Measurements from ENCODE around the gene NRM. TPM values are rescaled to one million over a fixed set of nuclear protein-coding genes. Genes with fewer than 3 reads are reported as not detected.

Gene NRM
- total and polyA plus RNA-seq, 2 experiments from 2014 or later, result 7.2 to 21.0 TPM

GRCh38 chr6:30688569-30688968 lies 2.2 kb downstream of the NRM start:
- Histone ChIP-seq H3K9me2 (replicated peaks; ENCODE audit: insufficient read depth) (no peaks in the 10 kb centered on the region), H3K27me3 (no peaks in the 10 kb centered on the region), H3K4me3 (no peak overlapping the region), H3K9me3 (ENCODE audit: low read depth) (no peaks in the 10 kb centered on the region), H2AFZ (no peak overlapping the region), H3K79me2 (peaks cover 46% of the 10 kb centered on the region), H3K4me2 (peak overlapping the region; percentile 93), H3K27ac (peak overlapping the region; percentile 98), H3K36me3 (replicated peaks; ENCODE audit: insufficient read depth, low read depth) (no peaks in the 10 kb centered on the region), H3K4me1 (ENCODE audit: insufficient read depth) (peaks cover 28% of the 10 kb centered on the region), H4K20me1 (ENCODE audit: insufficient read depth, poor library complexity, severe bottlenecking) (peaks cover 4% of the 10 kb centered on the region)
- no peak for DNase-seq (ENCODE audit: low spot score)
- no peak for TF ChIP-seq EZH2 (IDR thresholded peaks at IDR 0.05; ENCODE audit: borderline replicate concordance)
- no peak for TF ChIP-seq CTCF (IDR thresholded peaks at IDR 0.05; ENCODE audit: poor library complexity)
- WGBS (ENCODE audit: low lambda C conversion rate, missing lambda C conversion rate), result 94% methylated on average over 9 of the region's 9 CpGs

- peaks cover 35% of the 10 kb centered on the region for H3K4me1 ChIP-seq (ENCODE audit: insufficient read depth)
- H3K4me2 ChIP-seq, result peak overlapping the region; percentile 93
- peak overlapping the region; percentile 86 for H2AFZ ChIP-seq
- no peaks in the 10 kb centered on the region for H3K9me2 ChIP-seq (replicated peaks; ENCODE audit: insufficient read depth)
- peak; percentile 63 for DNase-seq (ENCODE audit: low spot score)
- peaks cover 4% of the 10 kb centered on the region for H4K20me1 ChIP-seq (ENCODE audit: insufficient read depth, poor library complexity, severe bottlenecking)
- no peaks in the 10 kb centered on the region for H3K9me3 ChIP-seq (ENCODE audit: low read depth)
- peak overlapping the region; percentile 94 for H3K4me3 ChIP-seq
- 30% methylated on average over 16 of the region's 22 CpGs for WGBS (ENCODE audit: low lambda C conversion rate, missing lambda C conversion rate)
- H3K27me3 ChIP-seq, result no peaks in the 10 kb centered on the region
- peak; percentile 22 for TF ChIP-seq CTCF (IDR thresholded peaks at IDR 0.05; ENCODE audit: poor library complexity)
- TF ChIP-seq EZH2 (IDR thresholded peaks at IDR 0.05; ENCODE audit: borderline replicate concordance), result no peak
- TF ChIP-seq EZH2phosphoT487 (IDR thresholded peaks at IDR 0.05; ENCODE audit: low read depth, severe bottlenecking, unreplicated experiment), result no peak
- H3K36me3 ChIP-seq (replicated peaks; ENCODE audit: insufficient read depth, low read depth), result no peaks in the 10 kb centered on the region
- H3K27ac ChIP-seq, result peak overlapping the region; percentile 98
- H3K79me2 ChIP-seq, result peaks cover 53% of the 10 kb centered on the region
Observed at GRCh38 chr6:30687659-30688431, 2.9 kb downstream of the NRM start.

- Histone ChIP-seq H3K36me3 (replicated peaks; ENCODE audit: insufficient read depth, low read depth) (no peaks in the 10 kb centered on the region), H3K4me1 (ENCODE audit: insufficient read depth) (peaks cover 42% of the 10 kb centered on the region), H3K27me3 (no peaks in the 10 kb centered on the region), H3K27ac (peak overlapping the region; percentile 98), H3K4me3 (peak overlapping the region; percentile 94), H3K9me2 (replicated peaks; ENCODE audit: insufficient read depth) (no peaks in the 10 kb centered on the region), H3K79me2 (peaks cover 60% of the 10 kb centered on the region), H4K20me1 (ENCODE audit: insufficient read depth, poor library complexity, severe bottlenecking) (peaks cover 4% of the 10 kb centered on the region), H3K4me2 (peak overlapping the region; percentile 93), H2AFZ (peak overlapping the region; percentile 86), H3K9me3 (ENCODE audit: low read depth) (no peaks in the 10 kb centered on the region)
- WGBS (ENCODE audit: low lambda C conversion rate, missing lambda C conversion rate), result under 1% methylated on average over 32 of the region's 52 CpGs
- DNase-seq (ENCODE audit: low spot score), result peak; percentile 88
- TF ChIP-seq CTCF (IDR thresholded peaks at IDR 0.05; ENCODE audit: poor library complexity), result no peak
- TF ChIP-seq EZH2phosphoT487 (IDR thresholded peaks at IDR 0.05; ENCODE audit: low read depth, severe bottlenecking, unreplicated experiment), result no peak
Observed at GRCh38 chr6:30686908-30687658, 3.7 kb downstream of the NRM start.

All from hepatocyte (in vitro differentiated cells).